C4-2B (cell line): ENCODE data around the gene ARFGAP1.

ENCODE experiments used
- H3K27ac ChIP-seq: fragments of 450-650 bp; 2 replicates; pipeline ENCODE4 v1.5.1; 2017
- ZFX ChIP-seq: fragments of 450-650 bp; IDR thresholded peaks from 2 replicates; pipeline ENCODE4 v1.6.1; 2017
- TF ChIP-seq, protein P1 (sequence below): fragments of 450-650 bp; conservative IDR thresholded peaks from 2 replicates; pipeline ENCODE4 v1.5.1; 2017; ENCODE audit warnings: mild to moderate bottlenecking

ARFGAP1 gene

DNA sequence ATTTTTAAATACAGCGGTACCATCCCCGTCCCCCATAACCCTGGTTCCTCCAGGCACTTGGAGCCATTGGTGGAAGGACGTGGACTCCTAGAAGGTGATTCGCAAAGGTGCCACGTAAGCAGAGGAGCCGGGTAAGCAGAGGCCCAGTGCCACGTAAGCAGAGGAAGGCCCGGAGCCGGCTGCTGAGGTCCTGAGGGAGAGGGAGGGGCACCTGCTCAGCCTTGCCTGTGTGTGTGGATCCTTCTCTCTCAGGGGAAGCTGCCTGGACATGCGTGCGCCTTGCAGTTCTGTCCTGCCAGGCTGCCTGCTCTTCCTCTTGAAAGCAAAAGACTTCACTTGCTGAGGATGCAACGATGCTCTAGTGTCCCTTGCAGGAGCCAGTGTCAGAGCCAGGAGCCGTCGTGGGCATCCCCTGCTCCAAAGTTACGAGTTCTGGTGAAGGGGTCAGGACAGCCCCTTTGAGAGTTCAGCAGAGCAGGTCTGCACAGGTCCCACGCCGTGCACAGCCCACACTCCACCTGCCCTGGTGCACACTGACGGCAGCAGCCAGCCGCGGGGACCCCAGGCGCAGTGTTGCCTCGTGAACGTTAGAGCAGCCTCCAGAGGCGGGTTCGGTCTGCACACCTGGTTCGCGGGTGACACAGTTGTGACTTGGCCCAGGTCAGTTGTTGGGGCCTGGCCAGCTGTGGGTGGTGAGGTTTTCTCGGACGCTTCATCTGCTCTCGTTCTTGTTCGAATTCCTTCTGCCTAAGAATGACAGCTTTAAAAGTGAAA lies 16.5 kb upstream of the ARFGAP1 start:
- no peak overlapping the region for H3K27ac ChIP-seq
- TF ChIP-seq ZFX, result no peak
- TF ChIP-seq, protein P1, sequence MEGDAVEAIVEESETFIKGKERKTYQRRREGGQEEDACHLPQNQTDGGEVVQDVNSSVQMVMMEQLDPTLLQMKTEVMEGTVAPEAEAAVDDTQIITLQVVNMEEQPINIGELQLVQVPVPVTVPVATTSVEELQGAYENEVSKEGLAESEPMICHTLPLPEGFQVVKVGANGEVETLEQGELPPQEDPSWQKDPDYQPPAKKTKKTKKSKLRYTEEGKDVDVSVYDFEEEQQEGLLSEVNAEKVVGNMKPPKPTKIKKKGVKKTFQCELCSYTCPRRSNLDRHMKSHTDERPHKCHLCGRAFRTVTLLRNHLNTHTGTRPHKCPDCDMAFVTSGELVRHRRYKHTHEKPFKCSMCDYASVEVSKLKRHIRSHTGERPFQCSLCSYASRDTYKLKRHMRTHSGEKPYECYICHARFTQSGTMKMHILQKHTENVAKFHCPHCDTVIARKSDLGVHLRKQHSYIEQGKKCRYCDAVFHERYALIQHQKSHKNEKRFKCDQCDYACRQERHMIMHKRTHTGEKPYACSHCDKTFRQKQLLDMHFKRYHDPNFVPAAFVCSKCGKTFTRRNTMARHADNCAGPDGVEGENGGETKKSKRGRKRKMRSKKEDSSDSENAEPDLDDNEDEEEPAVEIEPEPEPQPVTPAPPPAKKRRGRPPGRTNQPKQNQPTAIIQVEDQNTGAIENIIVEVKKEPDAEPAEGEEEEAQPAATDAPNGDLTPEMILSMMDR, result no peak

DNA sequence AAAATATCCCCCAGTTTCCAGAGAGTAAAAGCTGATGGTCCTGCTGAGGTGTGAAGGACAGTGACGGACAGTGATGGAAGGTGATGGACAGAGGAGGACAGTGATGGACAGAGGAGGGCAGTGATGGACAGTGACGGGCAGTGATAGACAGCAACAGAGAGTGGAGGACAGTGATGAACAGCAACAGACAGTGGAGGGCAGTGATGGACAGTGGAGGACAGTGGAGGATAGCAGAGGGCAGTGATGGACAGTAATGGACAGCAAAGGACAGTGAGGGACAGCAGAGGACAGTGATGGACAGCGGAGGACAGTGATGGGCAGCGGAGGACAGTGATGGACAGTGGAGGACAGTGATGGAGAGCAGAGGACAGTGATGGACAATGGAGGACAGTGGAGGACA lies 15.7 kb upstream of the ARFGAP1 start:
- TF ChIP-seq, protein P1, result no peak
- no peak for TF ChIP-seq ZFX
- no peak overlapping the region for H3K27ac ChIP-seq

DNA sequence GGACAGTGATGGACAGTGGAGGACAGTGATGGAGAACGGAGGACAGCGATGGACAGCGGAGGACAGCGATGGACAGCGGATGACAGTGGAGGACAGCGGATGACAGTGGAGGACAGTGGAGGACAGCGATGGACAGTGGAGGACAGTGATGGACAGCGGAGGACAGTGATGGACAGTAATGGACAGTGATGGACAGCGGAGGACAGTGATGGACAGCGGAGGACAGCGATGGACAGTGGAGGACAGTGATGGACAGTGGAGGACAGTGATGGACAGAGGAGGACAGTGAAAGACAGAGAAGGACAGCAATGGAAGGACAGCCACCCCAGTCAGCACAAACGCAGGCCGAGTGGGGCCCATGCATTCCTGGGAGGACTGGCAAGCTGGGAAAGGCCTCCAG lies 15.0 kb upstream of the ARFGAP1 start:
- no peak overlapping the region for H3K27ac ChIP-seq
- TF ChIP-seq, protein P1, result no peak
- no peak for TF ChIP-seq ZFX

DNA sequence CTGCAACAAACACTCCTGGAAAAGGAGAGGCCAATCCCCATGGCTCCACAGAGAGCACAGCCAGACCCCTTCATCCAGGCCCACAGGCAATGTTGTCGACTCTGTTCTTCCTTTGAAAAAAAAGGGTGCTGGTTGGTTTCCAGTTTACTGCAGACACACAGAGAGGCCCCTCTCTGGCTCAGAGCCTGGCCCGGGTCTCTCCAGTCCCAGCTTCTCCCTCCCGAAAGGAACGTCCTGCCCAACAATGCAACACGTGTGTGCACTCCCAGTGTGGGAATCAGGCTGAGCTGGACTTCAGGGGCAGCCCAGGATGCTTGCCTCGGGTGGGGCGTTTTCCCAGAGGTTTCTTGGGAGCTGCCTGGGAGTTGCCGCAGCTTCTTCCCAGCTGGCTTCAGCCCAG lies 13.8 kb upstream of the ARFGAP1 start:
- no peak for TF ChIP-seq ZFX
- TF ChIP-seq, protein P1, result no peak

DNA sequence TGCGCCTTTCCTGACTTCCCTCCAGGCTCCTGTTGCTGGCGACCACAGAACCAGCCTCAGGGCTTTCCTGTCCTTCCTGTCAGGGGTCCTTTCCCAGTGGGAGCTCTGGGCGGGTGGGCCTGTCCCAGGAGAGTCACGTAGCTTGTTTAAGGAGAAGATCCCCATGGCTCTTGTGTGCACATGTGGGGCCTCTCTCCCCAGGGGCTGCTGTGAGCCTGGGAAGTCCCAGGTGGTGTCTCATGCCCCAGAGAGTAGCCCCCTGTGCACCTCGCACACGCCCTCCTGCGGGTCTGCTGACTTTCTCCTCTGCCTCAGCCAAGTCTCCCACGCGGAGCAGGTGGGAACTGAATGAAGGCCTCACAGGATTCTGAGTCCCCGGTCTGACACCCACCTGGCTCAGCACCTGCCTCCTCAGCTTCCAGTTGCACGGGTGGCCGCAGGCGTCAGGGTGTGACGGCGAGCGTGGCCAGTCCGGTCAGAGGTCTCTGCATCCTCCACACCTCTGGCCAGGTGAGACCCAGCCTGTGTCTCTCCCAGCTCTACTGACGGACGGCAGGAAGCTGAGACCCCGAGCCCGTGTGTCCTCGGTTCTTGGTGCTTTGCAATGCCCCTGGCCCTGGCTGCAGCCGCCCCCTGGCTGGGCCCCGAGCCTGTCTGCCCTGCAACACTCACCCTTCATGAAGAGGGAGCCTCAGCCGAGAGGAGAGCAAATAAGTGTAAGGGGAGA lies 12.7 kb upstream of the ARFGAP1 start:
- no peak overlapping the region for H3K27ac ChIP-seq
- no peak for TF ChIP-seq ZFX
- TF ChIP-seq, protein P1, result no peak

More for the DNA sequence above, 13.8 kb upstream of the ARFGAP1 start:
- H3K27ac ChIP-seq, result no peak overlapping the region

DNA sequence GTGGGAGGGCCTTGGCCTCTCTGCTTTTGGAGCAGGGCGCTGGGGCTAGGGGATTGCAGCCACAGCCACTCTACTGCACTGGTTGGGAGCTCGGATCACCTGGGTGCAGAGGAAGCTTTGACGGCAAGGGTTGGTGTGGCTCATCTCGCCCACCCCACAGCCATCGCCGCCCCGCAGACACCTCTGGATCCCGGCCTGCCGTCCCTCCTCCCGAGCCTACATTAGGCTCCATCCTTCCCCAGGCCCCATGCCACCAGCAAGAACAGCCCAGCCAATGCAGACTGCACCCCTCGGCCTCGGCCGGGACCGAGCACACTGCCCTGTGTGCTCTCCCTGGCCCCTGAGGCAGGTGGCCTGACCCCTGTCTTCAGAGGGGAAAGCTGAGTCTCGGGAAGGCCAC lies 12.1 kb upstream of the ARFGAP1 start:
- no peak overlapping the region for H3K27ac ChIP-seq
- TF ChIP-seq ZFX, result no peak
- TF ChIP-seq, protein P1, result no peak
